ENCODE data around the gene HORMAD2.
"Not testable (repeated sequence)": the region's sequence is repeated elsewhere in the genome, so short reads cannot be mapped to it uniquely, and the experiment has no call there.

The HORMAD2 gene

GRCh38 chr22:30212996-30213441, 132.8 kb downstream of the HORMAD2 start:
- DNase-seq = no peak

- DNase-seq = no peak
Measured at GRCh38 chr22:30214703-30215407, 134.6 kb downstream of the HORMAD2 start.

GRCh38 chr22:30216272-30216671, 136.0 kb downstream of the HORMAD2 start:
- not testable (repeated sequence) for DNase-seq

GRCh38 chr22:30216710-30217109, 136.4 kb downstream of the HORMAD2 start:
- no peak for DNase-seq

GRCh38 chr22:30217698-30218560, 137.7 kb downstream of the HORMAD2 start:
- no peak for DNase-seq

- DNase-seq = no peak
Measured at GRCh38 chr22:30219049-30219654, 138.9 kb downstream of the HORMAD2 start.

- DNase-seq = no peak
Measured at GRCh38 chr22:30219668-30220278, 139.5 kb downstream of the HORMAD2 start.

- no peak for DNase-seq
Measured at GRCh38 chr22:30220338-30221012, 140.2 kb downstream of the HORMAD2 start.

GRCh38 chr22:30221121-30221992, 141.1 kb downstream of the HORMAD2 start:
- peak; percentile 59 for DNase-seq

GRCh38 chr22:30222321-30222720, 142.1 kb downstream of the HORMAD2 start:
- no peak for DNase-seq

- DNase-seq = no peak
Measured at GRCh38 chr22:30223303-30223702, 143.0 kb downstream of the HORMAD2 start.

GRCh38 chr22:30224161-30224857, 144.0 kb downstream of the HORMAD2 start:
- DNase-seq = no peak

- DNase-seq = no peak
Measured at GRCh38 chr22:30225220-30225927, 145.1 kb downstream of the HORMAD2 start.

GRCh38 chr22:30226192-30226832, 146.0 kb downstream of the HORMAD2 start:
- DNase-seq = no peak
